Fibroblast of skin of left biceps (primary cell): ENCODE data around the gene AACS.
"Not testable (repeated sequence)": the region's sequence is repeated elsewhere in the genome, so short reads cannot be mapped to it uniquely, and the experiment has no call there.

Experiments used
- DNase-seq, 2 experiments: peaks; one replicate each; pipeline ENCODE4 v3.0.0-alpha.2; 2013; ENCODE audit warnings: low read depth in 2 of 2

Gene AACS

GRCh38 chr12:125065021-125065918, at the start of gene AACS:
AACS (plus strand) TSS chr12:125065435; CDS start chr12:125065585, 150 bp downstream.
- peak in 1 of 2 experiments; percentile 24 for DNase-seq

GRCh38 chr12:125015680-125016310, 49.4 kb upstream of the AACS start:
- no peak for DNase-seq

DNA sequence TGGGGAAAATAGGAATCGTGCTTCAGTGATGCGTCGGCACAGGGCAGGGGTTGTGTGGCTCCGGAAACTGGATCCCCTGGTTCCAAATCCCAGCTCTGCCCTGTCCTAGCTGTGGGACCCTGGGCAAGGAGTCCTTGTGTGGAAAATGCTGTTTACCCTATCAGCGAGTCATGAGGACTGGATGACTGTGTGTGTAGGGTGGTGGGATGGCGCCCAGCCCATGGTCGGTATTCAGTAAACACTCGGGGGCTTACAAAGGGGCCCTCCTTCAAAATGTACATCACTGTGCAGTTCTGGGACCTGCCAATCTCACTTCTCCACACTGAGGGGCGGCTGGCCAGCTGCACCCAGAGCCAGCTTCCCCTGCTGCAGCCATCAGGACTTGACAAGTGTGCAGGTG, 47.4 kb upstream of the AACS start:
- DNase-seq: no peak

DNA sequence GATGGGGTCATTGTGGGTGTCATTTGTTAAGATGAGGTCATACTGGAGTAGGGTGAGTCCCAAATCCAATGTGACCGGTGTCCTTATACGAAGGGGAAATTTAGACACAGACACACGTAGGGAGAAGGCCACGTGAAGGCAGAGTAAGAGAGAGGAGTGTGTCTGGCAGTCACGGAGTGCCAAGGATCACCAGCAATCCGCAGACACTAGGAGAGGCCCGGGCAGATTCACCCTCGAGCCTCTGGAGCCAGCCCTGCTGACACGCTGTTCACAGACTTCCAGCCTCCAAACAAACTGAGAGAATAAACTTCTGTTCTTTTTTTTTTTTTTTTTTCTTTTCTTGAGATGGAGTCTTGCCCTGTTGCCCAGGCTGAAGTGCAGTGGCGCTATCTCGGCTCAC, 46.9 kb upstream of the AACS start:
- DNase-seq: no peak

DNA sequence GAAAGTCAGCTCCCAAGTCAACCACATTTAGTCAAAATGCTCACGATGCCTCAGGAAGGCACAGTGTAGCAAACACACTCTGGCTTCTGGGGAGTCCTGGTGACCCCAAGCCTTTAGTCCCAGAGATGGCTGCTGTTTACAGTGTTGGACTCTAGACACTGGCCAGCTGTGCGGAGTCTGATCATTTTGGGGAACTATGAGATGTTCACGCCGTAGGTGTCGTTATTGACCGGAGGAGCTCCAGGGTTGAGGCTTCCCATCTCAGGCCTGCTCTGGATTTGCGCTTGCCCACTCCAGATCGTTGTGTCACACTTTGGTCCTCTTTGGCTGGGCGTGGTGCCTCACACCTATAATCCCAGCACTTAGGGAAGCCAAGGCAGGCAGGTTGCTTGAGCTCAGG, 44.1 kb upstream of the AACS start:
- DNase-seq: no peak

DNA sequence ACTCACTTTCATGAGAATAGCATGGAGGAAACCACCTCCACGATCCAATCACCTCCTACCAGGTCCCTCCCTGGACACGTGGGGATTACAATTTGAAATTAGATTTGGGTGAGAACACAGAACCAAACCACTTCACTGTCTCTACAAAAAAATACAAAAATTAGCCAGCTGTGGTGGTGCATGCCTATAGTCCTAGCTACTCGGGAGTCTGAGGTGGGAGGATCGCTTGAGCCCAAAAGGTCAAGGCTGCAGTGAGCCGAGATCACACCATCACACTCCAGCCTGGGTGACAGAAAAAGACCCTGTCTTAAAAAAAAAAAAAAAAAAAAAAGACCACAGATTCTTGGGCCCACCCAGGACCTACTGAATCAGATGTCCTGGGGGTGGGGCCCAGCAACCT, 43.5 kb upstream of the AACS start:
- no peak for DNase-seq

- no peak for DNase-seq
Observed at GRCh38 chr12:125023065-125023464, 42.2 kb upstream of the AACS start.

DNA sequence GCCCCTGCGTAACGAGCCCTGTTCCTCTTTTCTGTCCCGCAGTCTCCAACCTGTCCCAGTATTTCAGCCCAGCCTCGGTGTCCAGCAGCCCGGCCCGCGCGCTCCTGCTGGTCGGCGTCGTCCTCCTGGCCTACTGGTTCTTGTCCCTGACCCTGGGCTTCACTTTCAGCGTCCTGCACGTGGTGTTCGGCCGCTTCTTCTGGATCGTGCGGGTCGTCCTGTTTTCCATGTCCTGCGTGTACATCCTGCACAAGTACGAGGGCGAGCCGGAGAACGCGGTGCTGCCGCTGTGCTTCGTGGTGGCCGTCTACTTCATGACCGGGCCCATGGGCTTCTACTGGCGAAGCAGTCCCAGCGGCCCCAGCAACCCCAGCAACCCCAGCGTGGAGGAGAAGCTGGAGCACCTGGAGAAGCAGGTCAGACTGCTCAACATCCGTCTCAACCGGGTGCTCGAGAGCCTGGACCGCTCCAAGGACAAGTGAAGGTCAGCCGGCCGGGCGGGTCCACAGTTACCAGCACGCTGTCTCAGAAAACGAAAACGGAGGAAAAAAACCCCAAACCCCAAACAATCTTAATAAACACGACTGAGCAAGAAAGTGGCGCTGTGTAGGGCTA, 40.2 kb upstream of the AACS start:
- no peak for DNase-seq

GRCh38 chr12:125025606-125026235, 39.5 kb upstream of the AACS start:
- DNase-seq: no peak

DNA sequence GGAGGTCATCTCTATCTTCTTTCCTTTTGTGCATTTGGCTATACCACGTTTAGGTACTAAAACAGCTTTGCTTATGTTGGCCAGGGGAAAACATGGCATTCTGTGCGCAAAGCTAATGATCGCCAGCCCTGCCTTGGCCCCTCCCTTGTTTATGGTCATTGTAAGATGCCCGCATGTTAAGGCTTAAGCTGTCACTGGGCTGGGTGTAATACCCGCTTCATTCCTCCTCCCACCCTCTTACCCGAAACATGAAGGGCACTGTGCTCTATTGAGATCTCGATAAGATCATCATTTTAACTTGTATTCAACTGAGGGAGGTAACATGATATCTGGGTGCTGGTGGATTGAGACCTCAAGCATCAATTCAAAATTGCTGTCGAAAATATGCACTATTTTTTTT, 37.1 kb upstream of the AACS start:
- no peak for DNase-seq

DNA sequence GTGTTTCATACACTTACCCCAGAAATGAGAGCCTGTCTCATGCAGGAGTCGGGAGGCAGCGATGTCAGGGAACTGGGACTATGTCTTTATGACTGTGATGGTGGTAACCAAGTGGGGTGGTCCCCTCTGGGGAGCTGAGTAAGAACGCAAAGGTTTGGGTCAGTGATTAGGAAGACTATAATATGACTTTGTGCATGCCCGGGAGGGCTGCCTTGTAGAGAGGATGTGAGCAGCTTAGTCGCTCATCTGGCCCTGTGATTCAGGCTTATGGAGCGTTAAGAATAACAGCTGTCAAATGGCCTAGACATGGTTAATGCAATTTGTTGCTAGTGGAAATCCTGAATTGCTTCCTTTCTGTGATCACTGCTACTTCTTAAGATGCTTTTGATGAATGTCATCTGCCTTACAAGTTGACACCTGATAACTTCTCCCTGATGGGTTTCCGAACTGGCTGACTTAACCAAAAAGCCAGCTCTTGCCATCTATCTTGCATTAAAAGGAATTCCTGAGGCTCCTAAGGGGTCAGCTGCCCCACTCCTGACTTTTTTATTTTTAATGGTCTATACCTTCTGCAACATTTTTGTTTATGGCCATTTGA, 35.4 kb upstream of the AACS start:
- no peak for DNase-seq

DNA sequence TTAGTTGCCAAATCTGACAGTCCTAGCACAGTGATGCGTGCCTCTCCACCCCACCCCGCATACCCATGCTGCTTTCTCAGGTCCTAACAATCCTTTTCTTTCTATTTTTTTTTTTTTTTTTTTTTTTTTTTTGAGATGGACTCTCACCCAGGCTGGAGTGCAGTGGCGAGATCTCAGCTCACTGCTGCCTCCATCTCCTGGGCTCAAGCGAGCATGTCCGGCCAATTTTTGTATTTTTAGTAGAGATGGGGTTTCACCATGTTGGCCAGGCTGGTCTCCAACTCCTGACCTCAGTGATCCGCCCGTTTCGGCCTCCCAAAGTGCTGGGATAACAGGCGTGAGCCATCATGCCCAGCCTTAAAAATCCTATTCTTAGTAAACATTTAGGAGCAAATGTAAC, 33.8 kb upstream of the AACS start:
- not testable (repeated sequence) for DNase-seq

DNA sequence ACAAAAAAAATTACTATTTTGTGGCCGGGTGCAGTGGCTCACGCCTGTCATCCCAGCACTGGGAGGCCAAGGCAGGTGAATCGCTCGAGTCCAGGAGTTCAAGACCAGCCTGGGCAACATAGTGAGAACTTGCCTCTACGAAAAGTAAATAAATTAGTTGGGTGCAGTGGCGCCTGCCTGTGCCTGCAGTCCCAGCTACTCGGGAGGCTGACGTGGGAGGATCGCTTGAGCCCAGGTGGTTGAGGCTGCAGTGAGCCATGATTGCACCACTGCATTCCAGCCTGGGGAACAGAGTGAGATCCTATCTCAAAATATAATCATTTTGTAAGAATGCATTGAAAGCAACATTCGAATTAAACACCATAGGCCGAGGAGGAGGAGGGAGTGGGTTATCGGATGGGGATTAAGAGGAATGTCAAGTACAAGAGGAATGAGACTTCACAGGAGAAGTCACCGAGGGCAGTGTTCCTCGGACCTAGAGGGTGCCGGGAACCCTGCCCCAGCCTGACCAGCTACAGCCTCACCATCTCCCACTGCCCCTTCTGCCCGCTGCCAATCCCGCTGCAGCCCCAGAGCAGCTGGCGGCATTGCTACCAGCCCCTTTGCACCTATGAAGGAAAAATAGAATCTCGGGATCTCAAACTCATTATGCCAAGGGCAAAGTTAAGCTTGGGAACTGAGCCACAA, 32.6 kb upstream of the AACS start:
- no peak for DNase-seq

DNA sequence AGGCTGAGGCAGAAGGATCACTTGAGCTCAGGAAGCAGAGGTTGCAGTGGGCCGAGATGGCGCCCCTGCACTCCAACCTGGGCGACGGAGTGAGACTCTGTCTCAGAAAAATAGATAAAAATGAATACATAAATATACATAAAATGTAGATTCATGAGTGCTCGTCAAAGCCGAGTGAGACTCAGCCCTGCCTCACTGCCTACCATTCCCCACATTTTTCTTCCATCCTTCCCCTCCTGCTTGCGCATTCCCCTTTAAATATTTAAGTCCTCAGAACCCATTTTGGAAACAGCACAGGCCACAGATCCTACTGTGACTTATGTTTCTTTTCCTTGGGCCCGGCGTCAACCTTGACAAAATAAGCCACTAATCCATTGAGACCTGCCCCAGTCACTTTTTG, 31.9 kb upstream of the AACS start:
- DNase-seq: no peak

- no peak for DNase-seq
Observed at GRCh38 chr12:125038976-125039625, 26.1 kb upstream of the AACS start.

DNA sequence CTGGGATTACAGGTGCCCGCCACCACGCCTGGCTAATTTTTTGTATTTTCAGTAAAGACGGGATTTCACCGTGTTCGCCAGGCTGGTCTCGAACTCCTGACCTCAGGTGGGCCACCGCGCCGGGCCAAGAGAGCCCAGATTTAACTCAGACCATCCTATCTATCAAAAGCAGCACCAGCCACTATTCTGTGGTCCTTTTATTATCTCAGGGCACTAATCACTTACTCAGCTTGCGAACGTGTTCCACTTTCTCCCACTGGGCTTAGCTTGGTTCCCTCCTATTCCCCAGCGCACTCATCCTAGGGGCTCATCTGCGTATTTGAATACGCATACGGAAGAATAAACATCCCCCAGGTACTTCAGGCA, 16.2 kb upstream of the AACS start:
- no peak for DNase-seq

GRCh38 chr12:125050446-125050845, 14.8 kb upstream of the AACS start:
- DNase-seq: no peak

GRCh38 chr12:125050868-125051267, 14.4 kb upstream of the AACS start:
- no peak for DNase-seq

GRCh38 chr12:125053821-125054220, 11.4 kb upstream of the AACS start:
- DNase-seq: no peak

DNA sequence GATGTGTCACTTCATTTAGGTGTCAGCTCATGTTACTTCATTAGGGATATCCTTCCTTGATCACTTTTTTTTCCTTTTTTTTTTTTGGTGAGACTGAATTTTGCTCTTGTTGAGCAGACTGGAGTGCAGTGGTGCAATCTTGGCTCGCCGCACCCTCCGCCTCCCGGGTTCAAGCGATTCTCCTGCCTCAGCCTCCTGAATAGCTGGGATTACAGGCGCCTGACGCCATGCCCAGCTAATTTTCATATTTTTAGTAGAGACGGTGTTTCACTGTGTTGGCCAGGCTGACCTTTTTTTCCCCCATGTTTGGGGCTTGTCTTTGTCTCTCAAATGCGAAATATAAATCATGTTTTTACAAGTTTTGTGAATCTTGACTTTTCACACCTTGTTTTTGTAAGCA, 9.6 kb upstream of the AACS start:
- DNase-seq: no peak

DNA sequence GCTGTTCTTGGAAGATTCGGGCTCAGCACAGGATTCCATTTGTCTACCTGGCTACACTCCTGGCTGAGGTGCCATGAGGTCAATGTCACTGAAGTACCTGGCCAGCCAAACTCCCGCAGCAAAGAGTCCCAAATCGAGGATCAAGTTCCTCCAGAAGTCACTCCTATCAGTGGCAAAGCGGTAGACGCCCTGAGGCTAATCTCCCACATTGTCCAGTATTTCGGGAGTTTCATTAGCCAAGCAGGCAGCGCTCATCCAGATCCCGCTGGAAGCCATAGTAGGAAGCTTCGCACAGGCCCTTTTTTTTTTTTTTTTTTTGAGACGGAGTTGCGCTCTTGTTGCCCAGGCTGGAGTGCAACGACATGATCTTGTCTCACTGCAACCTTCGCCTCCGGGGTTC, 8.9 kb upstream of the AACS start:
- DNase-seq: no peak
